HepG2 (cell line): ENCODE results near the gene FUT6. TPM values are rescaled to one million over a fixed set of nuclear protein-coding genes. Genes with fewer than 3 reads are reported as not detected.

Experiments
- ARID5B ChIP-seq: IDR thresholded peaks from 2 replicates; pipeline ENCODE4 v1.4.0; 2020; ENCODE audit warnings: mild to moderate bottlenecking, missing genetic modification reagents
- CHD4 ChIP-seq: fragments of 200-600 bp; sonication (generic); IDR thresholded peaks from 2 replicates; pipeline ENCODE4 v1.7.0; 2017; ENCODE audit warnings: mild to moderate bottlenecking, low read length, borderline replicate concordance
- EEA1 ChIP-seq: sonication (generic); formaldehyde crosslinking; IDR thresholded peaks from 2 replicates; pipeline ENCODE4 v1.5.1; 2020; ENCODE audit warnings: mild to moderate bottlenecking, missing genetic modification reagents, borderline replicate concordance
- HIVEP1 ChIP-seq: sonication (generic); formaldehyde crosslinking; IDR thresholded peaks from 2 replicates; pipeline ENCODE4 v1.4.0; 2020; ENCODE audit warnings: mild to moderate bottlenecking, missing genetic modification reagents
- IKZF1 ChIP-seq: fragments of 450-650 bp; IDR thresholded peaks from 2 replicates; pipeline ENCODE4 v1.7.1; 2016
- RXRA ChIP-seq: sonication (generic); formaldehyde crosslinking; IDR thresholded peaks from 2 replicates; pipeline ENCODE4 v1.5.1; 2020; ENCODE audit warnings: missing genetic modification reagents
- SOX5 ChIP-seq: IDR thresholded peaks from 2 replicates; pipeline ENCODE4 v1.6.1; 2016; ENCODE audit warnings: borderline replicate concordance
- YY1 ChIP-seq: IDR thresholded peaks from 2 replicates; pipeline ENCODE4 v1.6.1; 2011; ENCODE audit warnings: low read length, low read depth, moderate library complexity, mild to moderate bottlenecking; ENCODE audit not compliant: insufficient read depth, insufficient replicate concordance
- ZNF136 ChIP-seq: sonication (generic); formaldehyde crosslinking; IDR thresholded peaks from 2 replicates; pipeline ENCODE4 v1.8.1; 2022; ENCODE audit warnings: low read depth, mild to moderate bottlenecking, moderate library complexity, missing genetic modification reagents
- ZNF138 ChIP-seq: sonication (generic); formaldehyde crosslinking; IDR thresholded peaks from 2 replicates; pipeline ENCODE4 v1.5.0; 2020; ENCODE audit warnings: mild to moderate bottlenecking, low read depth, missing genetic modification reagents
- ZNF276 ChIP-seq: sonication (generic); formaldehyde crosslinking; IDR thresholded peaks from 2 replicates; pipeline ENCODE4 v1.4.0; 2020; ENCODE audit warnings: mild to moderate bottlenecking, low read depth, missing genetic modification reagents
- ZNF292 ChIP-seq: sonication (generic); formaldehyde crosslinking; IDR thresholded peaks from 2 replicates; pipeline ENCODE4 v1.8.1; 2022; ENCODE audit warnings: mild to moderate bottlenecking, low read depth, missing genetic modification reagents, borderline replicate concordance
- ZNF431 ChIP-seq: sonication (generic); formaldehyde crosslinking; IDR thresholded peaks from 2 replicates; pipeline ENCODE4 v1.9.0; 2022; ENCODE audit warnings: missing genetic modification reagents, low read depth, mild to moderate bottlenecking, borderline replicate concordance
- ZNF609 ChIP-seq: sonication (generic); formaldehyde crosslinking; IDR thresholded peaks from 2 replicates; pipeline ENCODE4 v1.4.0; 2020; ENCODE audit warnings: mild to moderate bottlenecking, missing genetic modification reagents, borderline replicate concordance
- ZNF790 ChIP-seq: sonication (generic); formaldehyde crosslinking; IDR thresholded peaks from 2 replicates; pipeline ENCODE4 v1.8.0; 2022; ENCODE audit warnings: missing genetic modification reagents, mild to moderate bottlenecking, borderline replicate concordance
- polyA plus RNA-seq, 8 experiments: library from polyadenylated mRNA; depleted of rRNA in 3 of 8; stranded (reverse) in 7 of 8; unstranded in 1 of 8; fragments of >200 nt; fragmentation: Illumina TruSeq in 4 of 8; extraction: Trizol in 4 of 8; gene quantifications; 2 replicates each; pipeline versions ENCODE4 v1.2.1 to v1.2.3, GENCODE V29; 2011 to 2016; ENCODE audit warnings: low read depth in 4 of 8, missing spikeins in 1 of 8, mixed read lengths in 1 of 8; ENCODE audit not compliant: insufficient read depth in 1 of 8
- total RNA-seq, 5 experiments: library from RNA; depleted of rRNA; stranded (reverse); fragments of >200 nt; fragmentation: Illumina TruSeq; extraction: Trizol; gene quantifications; 2 replicates each; pipeline ENCODE4 v1.2.3, GENCODE V29; 2016; ENCODE audit warnings: low read depth in 1 of 5

The FUT6 gene
- total and polyA plus RNA-seq, 2 of the 13 experiments (the other 11 are each of a cell fraction or from before 2014, with no cell fraction given) = 8.2 to 27.7 TPM

DNA sequence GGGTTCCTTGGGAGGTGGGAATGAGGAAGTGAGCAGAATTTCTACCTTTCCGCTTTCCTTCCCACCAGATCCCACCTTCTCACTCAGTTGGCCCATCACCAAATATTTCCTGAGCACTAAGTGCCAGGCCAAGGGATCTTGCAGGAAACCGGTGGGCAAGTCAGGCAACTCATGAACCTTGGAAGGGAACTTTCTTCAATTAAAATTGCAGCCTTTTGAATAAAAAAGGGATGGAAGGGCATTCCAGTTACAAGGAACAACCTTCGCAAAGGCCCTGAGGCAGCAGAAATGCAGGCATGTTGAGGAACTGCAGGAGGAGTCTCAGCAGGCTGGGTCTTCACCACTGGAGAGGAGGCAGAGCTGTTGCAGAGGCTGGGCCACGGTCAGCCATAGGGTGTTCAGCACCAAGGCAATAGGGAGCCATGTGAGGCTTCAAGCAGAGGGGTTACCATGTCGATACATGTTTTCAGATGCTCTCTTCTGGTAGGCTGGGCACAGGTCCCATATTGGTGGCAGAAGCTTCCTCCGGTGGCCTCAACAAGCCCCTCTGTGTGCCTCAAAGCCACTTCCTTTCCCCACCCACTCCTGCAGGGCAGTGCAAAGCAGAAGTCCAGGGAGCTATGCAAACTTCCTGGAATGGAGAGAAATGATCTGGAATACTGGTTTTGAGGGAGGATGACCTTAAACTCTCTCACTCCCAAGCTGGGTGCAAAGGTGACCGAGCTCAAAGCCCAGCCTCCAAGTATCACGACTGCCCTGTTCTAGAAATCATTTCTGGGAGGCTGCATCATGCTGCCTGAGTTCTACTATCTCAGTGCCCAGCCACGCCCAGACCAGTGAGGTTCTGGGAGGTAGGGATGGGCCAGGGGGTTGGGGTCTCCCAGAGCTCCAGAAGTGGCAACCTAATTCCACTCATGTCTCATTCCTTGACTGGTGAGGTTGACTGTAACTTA, at the start of gene FUT6 (continued):
- TF ChIP-seq HIVEP1 (CRISPR knock-in tag) (no peak), CHD4 (peak; percentile 41; the same call in 1 of the 2 replicates), ZNF790 (CRISPR knock-in tag) (peak; percentile 60; the same call in 1 of the 2 replicates), ZNF609 (CRISPR knock-in tag) (peak; percentile 64), ZNF136 (no peak), RXRA (CRISPR knock-in tag) (no peak; the same call in none of the 2 replicates), SOX5 (peak; percentile 52; the same call in 1 of the 2 replicates), ZNF431 (CRISPR knock-in tag) (0 out of 2 replicates have a peak, but pooled peaks have one; percentile 12), YY1 (peak; percentile 23), ZNF138 (CRISPR knock-in tag) (no peak), ZNF276 (peak; percentile 46; the same call in 1 of the 2 replicates), ZNF292 (CRISPR knock-in tag) (no peak; the same call in 1 of the 2 replicates), IKZF1 (no peak), ARID5B (CRISPR knock-in tag) (peak; percentile 75), EEA1 (no peak; the same call in 1 of the 2 replicates)
